H1 (cell line): ENCODE results near the gene UMAD1. TPM values are rescaled to one million over a fixed set of nuclear protein-coding genes. Genes with fewer than 3 reads are reported as not detected.

ENCODE experiments used
- CTCF ChIA-PET: fragments of 300-600 bp; sonication (Branson Sonifier 250); formaldehyde crosslinking; loops from one replicate; lab custom pipeline; 2021; ENCODE audit not compliant: partially characterized antibody; lab: Charles Lee
- POLR2A ChIA-PET: fragments of 300-600 bp; sonication (Branson Sonifier 250); formaldehyde crosslinking; loops from one replicate; lab custom pipeline; 2021; ENCODE audit warnings: inconsistent platforms; ENCODE audit not compliant: partially characterized antibody; lab: Charles Lee
- DNase-seq, 2 experiments: peaks; one replicate each; pipeline versions ENCODE4 v3.0.0 to v3.0.0-alpha.2; 2010 to 2022; ENCODE audit warnings: low spot score in 2 of 2, low read depth in 1 of 2, mixed read lengths in 1 of 2
- FAIRE-seq: peaks from 2 replicates; lab custom pipeline; 2011; peaks lifted over from hg19 to GRCh38; lab: Jason Lieb, UNC
- H2AFZ ChIP-seq: 2 replicates; pipeline ENCODE4 v1.8.1; 2012; ENCODE audit warnings: low read length, inconsistent platforms
- H2AK5ac ChIP-seq: 2 replicates; pipeline ENCODE4 v1.6.1; 2013; ENCODE audit warnings: low read depth, low read length
- H2BK120ac ChIP-seq: replicated peaks from 2 replicates; pipeline ENCODE3; 2013; ENCODE audit warnings: low read depth, low read length, inconsistent platforms
- H2BK12ac ChIP-seq: 2 replicates; pipeline ENCODE4 v1.6.1; 2013; ENCODE audit warnings: low read depth, low read length
- H2BK15ac ChIP-seq: 2 replicates; pipeline ENCODE4 v1.6.1; 2013; ENCODE audit warnings: low read length
- H2BK20ac ChIP-seq: 2 replicates; pipeline ENCODE4 v1.6.1; 2013; ENCODE audit warnings: low read length
- H2BK5ac ChIP-seq: 2 replicates; pipeline ENCODE4 v1.6.1; 2013; ENCODE audit warnings: low read depth, low read length
- H3K14ac ChIP-seq: 2 replicates; pipeline ENCODE4 v1.6.1; 2013; ENCODE audit warnings: inconsistent platforms; ENCODE audit not compliant: insufficient read length
- H3K18ac ChIP-seq: 2 replicates; pipeline ENCODE4 v1.6.1; 2013; ENCODE audit warnings: low read length; ENCODE audit errors: extremely low read depth
- H3K23ac ChIP-seq: 2 replicates; pipeline ENCODE4 v1.6.1; 2013; ENCODE audit warnings: inconsistent platforms; ENCODE audit not compliant: insufficient read length
- H3K23me2 ChIP-seq: 2 replicates; pipeline ENCODE4 v1.6.1; 2013; ENCODE audit warnings: low read depth, low read length
- H3K27ac ChIP-seq: 2 replicates; pipeline ENCODE4 v1.6.1; 2011; ENCODE audit warnings: low read depth, low read length, inconsistent platforms
- H3K27me3 ChIP-seq, 4 experiments: replicated peaks in 1 of 4; 1 replicate in 1 of 4; 2 replicates in 3 of 4; pipeline versions ENCODE4 v1.6.1 to v1.8.1; 2011 to 2013; ENCODE audit warnings: low read length in 3 of 4, mild to moderate bottlenecking in 3 of 4, inconsistent platforms in 2 of 4, mixed read lengths in 2 of 4, moderate library complexity in 1 of 4; ENCODE audit not compliant: control insufficient read depth in 3 of 4, insufficient read depth in 3 of 4; ENCODE audit errors: extremely low read depth in 1 of 4
- H3K36me3 ChIP-seq, 4 experiments: 2 replicates each; pipeline versions ENCODE4 v1.6.1 to v1.8.1; 2011 to 2013; ENCODE audit warnings: mild to moderate bottlenecking in 4 of 4, low read length in 3 of 4, moderate library complexity in 2 of 4, control low read depth in 1 of 4, inconsistent platforms in 1 of 4; ENCODE audit not compliant: insufficient read depth in 4 of 4, control insufficient read depth in 2 of 4
- H3K4ac ChIP-seq: replicated peaks from 2 replicates; pipeline ENCODE3; 2013; ENCODE audit warnings: low read length, low read depth, mixed read lengths, inconsistent platforms; ENCODE audit not compliant: insufficient read length
- H3K4me1 ChIP-seq, 4 experiments: replicated peaks in 1 of 4; 1 replicate in 1 of 4; 2 replicates in 3 of 4; pipeline versions ENCODE4 v1.6.1 to v1.8.1; 2011 to 2013; ENCODE audit warnings: low read length in 3 of 4, inconsistent platforms in 2 of 4, mixed read lengths in 1 of 4; ENCODE audit not compliant: insufficient read depth in 4 of 4, control insufficient read depth in 3 of 4
- H3K4me2 ChIP-seq, 2 experiments: 2 replicates each; pipeline versions ENCODE4 v1.6.1 to v1.8.1; 2011 to 2013; ENCODE audit warnings: low read depth in 2 of 2, low read length in 2 of 2, control low read depth in 1 of 2, inconsistent platforms in 1 of 2, mild to moderate bottlenecking in 1 of 2; ENCODE audit not compliant: insufficient read depth in 1 of 2
- H3K4me3 ChIP-seq, 4 experiments: fragments of 200-600, 300-600 bp in 1 of 4; sonication (generic), shearing (Covaris generic), sonication (Bioruptor Twin) in 1 of 4; 2 replicates each; pipeline versions ENCODE4 v1.5.1 to v1.8.1; 2011 to 2016; ENCODE audit warnings: low read length in 4 of 4, low read depth in 3 of 4, control low read depth in 2 of 4, inconsistent platforms in 2 of 4, mild to moderate bottlenecking in 2 of 4, mixed read lengths in 1 of 4, moderate library complexity in 1 of 4; ENCODE audit not compliant: insufficient read depth in 2 of 4; ENCODE audit errors: extremely low read depth in 1 of 4
- H3K56ac ChIP-seq: replicated peaks from 2 replicates; pipeline ENCODE3; 2013; ENCODE audit warnings: low read depth, mild to moderate bottlenecking, mixed read lengths, low read length, inconsistent platforms; ENCODE audit not compliant: insufficient read length
- H3K79me1 ChIP-seq: 2 replicates; pipeline ENCODE4 v1.6.1; 2013; ENCODE audit warnings: low read depth, low read length, control low read depth
- H3K79me2 ChIP-seq, 2 experiments: 2 replicates each; pipeline versions ENCODE4 v1.6.1 to v1.8.1; 2012 to 2013; ENCODE audit warnings: low read length in 2 of 2, mild to moderate bottlenecking in 2 of 2, inconsistent platforms in 1 of 2; ENCODE audit not compliant: insufficient read depth in 2 of 2, control insufficient read depth in 1 of 2
- H3K9ac ChIP-seq, 4 experiments: replicated peaks in 1 of 4; 1 replicate in 1 of 4; 2 replicates in 3 of 4; pipeline versions ENCODE4 v1.6.1 to v1.8.1; 2011 to 2013; ENCODE audit warnings: low read depth in 3 of 4, low read length in 3 of 4, control low read depth in 2 of 4, mild to moderate bottlenecking in 2 of 4, moderate library complexity in 2 of 4, inconsistent platforms in 1 of 4; ENCODE audit errors: extremely low read depth in 1 of 4
- H3K9me3 ChIP-seq, 2 experiments: 2 replicates each; pipeline versions ENCODE4 v1.6.1 to v1.8.1; 2012 to 2013; ENCODE audit warnings: mild to moderate bottlenecking in 2 of 2, moderate library complexity in 2 of 2, control low read depth in 1 of 2, inconsistent platforms in 1 of 2, low read depth in 1 of 2, low read length in 1 of 2, mixed read lengths in 1 of 2; ENCODE audit not compliant: insufficient read depth in 2 of 2
- H4K20me1 ChIP-seq, 2 experiments: replicated peaks in 1 of 2; 2 replicates each; pipeline versions ENCODE3 to v1.8.1; 2011 to 2013; ENCODE audit warnings: inconsistent platforms in 2 of 2, low read length in 2 of 2, mild to moderate bottlenecking in 1 of 2; ENCODE audit not compliant: insufficient read depth in 2 of 2, control insufficient read depth in 1 of 2
- H4K5ac ChIP-seq: 2 replicates; pipeline ENCODE4 v1.6.1; 2013; ENCODE audit warnings: low read length, low read depth, mixed read lengths, inconsistent platforms; ENCODE audit not compliant: insufficient read length
- H4K8ac ChIP-seq: 2 replicates; pipeline ENCODE4 v1.8.0; 2013; ENCODE audit warnings: mild to moderate bottlenecking, moderate library complexity, low read length, inconsistent platforms; ENCODE audit not compliant: insufficient read depth; ENCODE audit errors: extremely low read depth
- H4K91ac ChIP-seq: replicated peaks from 2 replicates; pipeline ENCODE3; 2013; ENCODE audit warnings: low read length, mixed read lengths, inconsistent platforms; ENCODE audit not compliant: insufficient read length
- ASH2L ChIP-seq: fragments of 200-600, 300-600 bp; sonication (generic); IDR thresholded peaks from one replicate; pipeline ENCODE4 v1.7.1; 2017; ENCODE audit warnings: low read length
- E2F6 ChIP-seq: IDR thresholded peaks from 2 replicates; pipeline ENCODE4 v1.6.1; 2012; ENCODE audit warnings: inconsistent platforms
- EGR1 ChIP-seq: IDR thresholded peaks from 2 replicates; pipeline ENCODE4 v1.6.1; 2011; ENCODE audit warnings: low read depth, low read length, borderline replicate concordance
- FOSL1 ChIP-seq: IDR thresholded peaks from 2 replicates; pipeline ENCODE4 v1.6.1; 2011; ENCODE audit warnings: mild to moderate bottlenecking, low read depth, low read length, moderate library complexity; ENCODE audit not compliant: insufficient read depth
- JUN ChIP-seq: IDR thresholded peaks from 2 replicates; pipeline ENCODE4 v1.6.1; 2011; ENCODE audit warnings: low read depth, mild to moderate bottlenecking, improper control_type of control experiment, low read length
- KDM5A ChIP-seq: fragments of 200-600 bp; IDR thresholded peaks from 2 replicates; pipeline ENCODE4 v1.7.1; 2012; ENCODE audit warnings: mild to moderate bottlenecking, low read length, inconsistent platforms, mixed read lengths
- RNF2 ChIP-seq: fragments of 200-900, 300-1000 bp; sonication (generic); IDR thresholded peaks from 2 replicates; pipeline ENCODE4 v1.7.1; 2016; ENCODE audit warnings: borderline replicate concordance, low read depth, mild to moderate bottlenecking, antibody characterized with exemption, low read length; ENCODE audit not compliant: poor library complexity, severe bottlenecking; ENCODE audit errors: missing control alignments
- SIX5 ChIP-seq: IDR thresholded peaks from 2 replicates; pipeline ENCODE4 v1.6.1; 2011; ENCODE audit warnings: mild to moderate bottlenecking, low read depth, low read length
- TAF1 ChIP-seq: IDR thresholded peaks from 2 replicates; pipeline ENCODE4 v1.6.1; 2011; ENCODE audit warnings: mild to moderate bottlenecking, low read depth, low read length
- WGBS, 2 experiments: shearing (Covaris generic) in 1 of 2; methylation state at CpG; one replicate each; pipeline versions ENCODE4 v1.1.6 to v1.1.7; 2013 to 2015; ENCODE audit warnings: low lambda C conversion rate in 2 of 2, mixed read lengths in 2 of 2, inconsistent platforms in 1 of 2, low coverage in 1 of 2, missing lambda C conversion rate in 1 of 2; ENCODE audit not compliant: insufficient replicate concordance in 2 of 2, insufficient coverage in 1 of 2, insufficient read length in 1 of 2; ENCODE audit errors: extremely low coverage in 1 of 2, missing lambda C conversion rate in 1 of 2; 5-methylcytosine and 5-hydroxymethylcytosine counted together
- polyA plus RNA-seq, 7 experiments: library from polyadenylated mRNA; depleted of rRNA in 3 of 7; stranded (reverse) in 5 of 7; unstranded in 2 of 7; fragments of >200 nt in 5 of 7; fragments of 200-250 nt in 2 of 7; gene quantifications; 1 replicate in 5 of 7; 2 replicates in 1 of 7; 4 replicates in 1 of 7; pipeline versions ENCODE4 v1.2.1 to v1.2.3, GENCODE V29; 2011 to 2013; ENCODE audit warnings: missing spikeins in 2 of 7, mixed read lengths in 2 of 7
- total RNA-seq: library from RNA; stranded (reverse); fragmentation: NEBNext Ultra II Directional; extraction: Animal tissue kit (Norgen Biotek cat#: 25700); gene quantifications from 2 replicates; pipeline ENCODE4 v1.2.1, GENCODE V29; 2021

Gene UMAD1
- total and polyA plus RNA-seq, 2 of the 8 experiments (the other 6 are each of a cell fraction or from before 2014, with no cell fraction given), result 10.4 to 12.3 TPM

- no peak overlapping the region for H2BK15ac ChIP-seq
- CTCF ChIA-PET, result interaction anchor here (0.8 to 1.5 kb wide), 3 partner anchors 8 to 207 kb away, joined by 3 to 4 read pairs (median 3); no protein-coding TSS in a partner anchor
These were observed 229.1 kb downstream of the UMAD1 start for GRCh38 chr7:7869651-7870050.

More at GRCh38 chr7:7869651-7870050, 229.1 kb downstream of the UMAD1 start:
- Histone ChIP-seq H2BK12ac (no peak overlapping the region), H3K79me1 (no peaks in the 10 kb centered on the region), H3K23me2 (no peaks in the 10 kb centered on the region), H3K9me3 (no peaks in the 10 kb centered on the region), H2BK120ac (no peak overlapping the region), H4K5ac (no peak overlapping the region), H3K23ac (no peak overlapping the region), H3K56ac (no peak overlapping the region), H3K36me3 (no peaks in the 10 kb centered on the region), H3K27ac (no peak overlapping the region), H2BK5ac (no peak overlapping the region), H4K91ac (no peak overlapping the region), H3K79me2 (no peaks in the 10 kb centered on the region), H3K4ac (no peak overlapping the region), H3K27me3 (no peaks in the 10 kb centered on the region), H3K14ac (no peak overlapping the region), H2BK20ac (no peak overlapping the region), H3K4me3 (no peak overlapping the region), H3K18ac (no peak overlapping the region), H2AK5ac (no peak overlapping the region), H3K4me2 (no peak overlapping the region), H4K8ac (no peak overlapping the region), H3K9ac (no peak overlapping the region), H3K4me1 (peaks cover 0 to 9% (median 6%) of the 10 kb centered on the region in 4 experiments; a peak in 4 of 7 replicates), H2AFZ (no peak overlapping the region), H4K20me1 (no peaks in the 10 kb centered on the region)
- POLR2A ChIA-PET, result no interaction called here
- 90% methylated on average over 3 of the region's 3 CpGs; no CpG with 5 or more reads in 1 of the 2 experiments for WGBS, 2 experiments
- FAIRE-seq (no peak), DNase-seq (no peak)
- TF ChIP-seq RNF2, result no peak
- TF ChIP-seq E2F6, result no peak
- TF ChIP-seq SIX5, result no peak
- TF ChIP-seq EGR1, result no peak
- no peak for TF ChIP-seq TAF1
- no peak for TF ChIP-seq ASH2L
- TF ChIP-seq JUN, result no peak
- no peak for TF ChIP-seq FOSL1
- no peak for TF ChIP-seq KDM5A
